Skeletal muscle cell (primary cell): Measurements from ENCODE around the gene PHAX.
"Not testable (repeated sequence)": the region's sequence is repeated elsewhere in the genome, so short reads cannot be mapped to it uniquely, and the experiment has no call there.

Experiments used
- DNase-seq: peaks from one replicate; pipeline ENCODE4 v3.0.0-alpha.2; 2010; ENCODE audit warnings: low read depth
- H3K4me3 ChIP-seq: 2 replicates; pipeline ENCODE4 v1.5.1; 2011; ENCODE audit warnings: low read depth, mild to moderate bottlenecking, control low read depth, low read length, moderate library complexity

PHAX gene, protein sequence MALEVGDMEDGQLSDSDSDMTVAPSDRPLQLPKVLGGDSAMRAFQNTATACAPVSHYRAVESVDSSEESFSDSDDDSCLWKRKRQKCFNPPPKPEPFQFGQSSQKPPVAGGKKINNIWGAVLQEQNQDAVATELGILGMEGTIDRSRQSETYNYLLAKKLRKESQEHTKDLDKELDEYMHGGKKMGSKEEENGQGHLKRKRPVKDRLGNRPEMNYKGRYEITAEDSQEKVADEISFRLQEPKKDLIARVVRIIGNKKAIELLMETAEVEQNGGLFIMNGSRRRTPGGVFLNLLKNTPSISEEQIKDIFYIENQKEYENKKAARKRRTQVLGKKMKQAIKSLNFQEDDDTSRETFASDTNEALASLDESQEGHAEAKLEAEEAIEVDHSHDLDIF

DNA sequence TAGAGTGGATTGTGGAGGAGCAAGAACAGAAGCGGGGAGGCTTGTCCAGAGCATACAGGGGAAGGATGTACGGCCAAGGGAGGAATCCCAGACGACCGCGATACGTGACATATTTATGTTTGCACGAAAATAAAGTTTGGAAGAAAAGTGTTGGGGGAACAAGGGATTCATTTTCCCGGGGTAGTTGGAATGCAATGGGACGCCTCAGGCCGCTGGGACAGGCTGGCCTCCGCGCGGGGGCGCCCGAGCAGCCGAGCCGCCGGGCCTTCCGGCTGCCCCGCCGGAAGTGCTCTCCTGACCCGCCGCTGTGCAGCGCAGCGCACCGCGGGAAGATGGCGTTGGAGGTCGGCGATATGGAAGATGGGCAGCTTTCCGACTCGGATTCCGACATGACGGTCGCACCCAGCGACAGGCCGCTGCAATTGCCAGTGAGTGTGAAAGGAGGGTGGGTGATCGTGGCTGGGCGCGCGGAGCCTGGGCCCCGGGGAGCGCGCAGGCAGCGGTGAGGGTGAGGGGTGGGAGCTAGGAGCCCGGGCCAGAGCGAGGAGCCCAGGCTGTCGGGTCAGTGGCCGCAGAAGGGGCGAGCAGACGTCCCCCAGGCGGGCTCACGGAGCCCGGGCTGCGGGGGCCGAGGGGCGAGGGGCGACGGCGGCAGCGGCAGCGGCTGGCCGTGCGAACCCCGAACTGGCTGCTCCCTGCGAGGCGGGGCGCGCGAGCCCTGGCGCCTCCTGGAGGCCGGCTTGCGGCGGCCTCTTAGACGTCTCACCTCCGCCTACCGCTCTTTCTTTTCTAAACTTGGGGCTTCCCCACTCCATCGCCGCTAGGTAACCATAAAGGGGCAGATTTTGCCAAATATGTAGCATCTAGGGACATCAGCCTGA lies at the start of gene PHAX:
Gene PHAX, plus strand, starts transcription at position 317 of the 881 bp plus-strand sequence. Its CDS starts 16 bp downstream, at position 333.
- H3K4me3 ChIP-seq, result peak within 1 kb of the TSS; percentile 92
- DNase-seq, result peak; percentile 36

DNA sequence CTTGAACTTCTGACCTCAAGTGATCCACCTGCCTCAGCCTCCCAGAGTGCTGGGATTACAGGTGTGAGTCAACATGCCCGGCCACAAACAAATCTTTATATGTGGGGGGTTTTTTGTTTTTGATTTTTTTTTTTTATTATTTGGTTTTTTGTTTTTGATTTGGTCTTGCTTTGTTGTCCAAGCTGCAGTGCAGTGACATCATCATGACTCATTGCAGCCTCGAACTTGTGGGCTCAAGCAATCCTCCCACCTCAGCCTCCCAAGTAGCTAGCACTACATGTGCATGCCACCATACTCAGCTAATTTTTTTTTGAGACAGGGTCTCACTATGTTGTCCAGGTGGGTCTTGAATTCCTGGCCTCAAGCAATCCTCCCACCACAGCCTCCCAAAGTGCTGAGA lies 48.1 kb upstream of the PHAX start:
- DNase-seq, result no peak
- H3K4me3 ChIP-seq, result no peak overlapping the region

DNA sequence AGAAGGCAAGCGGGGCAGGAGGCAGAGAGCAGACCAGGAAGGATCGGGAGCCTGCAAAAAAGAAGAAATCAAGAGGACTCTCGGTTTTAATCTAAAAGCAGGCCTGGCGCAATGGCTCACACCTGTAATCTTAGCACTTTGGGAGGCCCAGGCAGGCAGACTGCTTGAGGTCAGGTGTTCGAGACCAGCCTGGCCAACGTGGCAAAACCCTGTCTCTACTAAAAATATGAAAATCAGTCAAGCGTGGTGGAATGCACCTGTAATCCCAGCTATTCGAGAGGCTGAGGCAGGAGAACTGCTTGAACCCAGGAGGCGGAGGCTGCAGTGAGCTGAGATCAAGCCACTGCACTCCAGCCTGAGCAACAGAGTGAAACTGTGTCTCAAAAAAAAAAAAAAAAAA lies 45.6 kb upstream of the PHAX start:
- not testable (repeated sequence) for H3K4me3 ChIP-seq

GRCh38 chr5:126561908-126562307 lies 38.8 kb upstream of the PHAX start:
- no peak for DNase-seq
- no peak overlapping the region for H3K4me3 ChIP-seq

More for the DNA sequence above, 45.6 kb upstream of the PHAX start:
- DNase-seq, result not testable (repeated sequence)

DNA sequence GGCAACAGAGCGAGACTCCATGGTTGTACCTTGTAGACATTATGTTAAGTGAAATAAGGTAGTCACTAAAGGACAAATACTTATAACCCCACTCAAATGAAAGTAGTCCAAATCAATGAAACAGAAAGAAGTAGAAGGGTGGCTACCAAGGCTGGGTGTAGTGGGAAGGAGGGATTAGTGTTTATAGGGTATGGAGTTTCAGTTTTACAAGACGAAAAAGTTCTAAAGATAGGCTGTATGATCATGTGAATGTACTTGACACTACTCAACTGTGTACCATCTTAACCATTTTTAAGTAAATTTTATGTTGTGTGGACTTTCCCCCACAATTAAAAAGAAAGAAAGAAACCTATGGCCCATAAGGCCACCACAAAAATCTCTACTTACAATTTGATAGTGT lies 37.9 kb upstream of the PHAX start:
- no peak overlapping the region for H3K4me3 ChIP-seq
- no peak for DNase-seq

DNA sequence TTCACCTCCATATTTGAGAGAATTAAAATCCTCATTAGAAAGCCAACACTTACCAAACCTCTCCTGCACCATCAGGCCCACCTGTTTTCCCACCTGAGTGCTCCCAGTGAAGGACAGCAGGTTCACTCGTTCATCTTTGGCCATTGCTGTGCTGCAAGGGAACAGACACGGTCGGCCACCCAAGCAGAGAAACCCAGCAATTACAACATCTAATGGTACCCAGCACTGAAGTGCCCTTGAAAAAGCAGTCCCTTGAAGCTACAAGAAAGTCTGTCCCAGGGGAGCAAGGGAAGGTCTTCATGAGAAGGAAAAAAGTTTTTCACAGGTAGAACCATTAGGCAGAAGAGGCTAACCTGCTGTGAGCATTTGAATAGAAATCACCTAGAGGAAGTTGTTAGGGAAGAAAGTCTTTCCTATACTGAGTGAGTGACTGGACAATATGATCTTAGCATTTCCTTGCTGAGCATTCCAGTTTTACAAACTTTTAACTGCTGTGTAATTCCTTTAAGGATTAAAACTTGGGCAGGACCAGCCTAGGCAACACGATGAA lies 32.5 kb upstream of the PHAX start:
- no peak for DNase-seq
- no peak overlapping the region for H3K4me3 ChIP-seq

DNA sequence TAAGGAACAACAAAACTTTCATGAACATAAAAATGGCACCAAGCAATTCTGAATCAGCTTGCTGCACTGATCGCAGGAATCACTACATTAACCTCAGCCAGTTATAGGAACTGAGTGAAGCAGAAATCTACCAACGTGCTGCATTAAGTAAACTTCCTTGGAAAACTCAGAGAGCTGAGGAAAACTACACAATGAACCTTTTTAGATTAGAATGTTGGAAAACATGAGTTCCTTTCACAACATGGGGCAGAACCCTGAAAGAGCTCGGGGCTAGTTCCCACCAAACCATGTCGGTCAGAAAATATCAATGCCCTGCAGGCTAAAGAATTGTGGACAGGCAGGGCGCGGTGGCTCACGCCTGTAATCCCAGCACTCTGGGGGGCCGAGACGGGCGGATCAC lies 25.1 kb upstream of the PHAX start:
- DNase-seq, result no peak
- no peak overlapping the region for H3K4me3 ChIP-seq

GRCh38 chr5:126576974-126577373 lies 23.8 kb upstream of the PHAX start:
- no peak for DNase-seq
- H3K4me3 ChIP-seq, result no peak overlapping the region

DNA sequence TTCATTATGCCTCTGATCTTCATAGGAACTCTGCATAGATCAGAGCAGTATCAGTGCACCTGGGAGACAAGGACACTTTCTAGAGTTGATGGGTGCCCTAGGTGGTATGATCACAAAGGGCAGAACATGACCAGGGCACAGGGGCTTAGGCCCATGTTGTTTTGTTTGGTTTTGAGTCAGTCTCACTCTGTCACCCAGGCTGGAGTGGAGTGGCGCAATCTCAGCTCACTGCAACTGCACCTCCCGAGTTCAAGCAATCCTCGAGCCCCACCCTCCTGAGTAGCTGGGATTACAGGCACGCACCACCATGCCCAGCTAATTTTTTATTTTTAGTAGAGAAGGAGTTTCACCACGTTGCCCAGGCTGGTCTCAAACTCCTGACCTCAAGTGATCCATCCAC lies 23.3 kb upstream of the PHAX start:
- DNase-seq, result no peak
- no peak overlapping the region for H3K4me3 ChIP-seq

- no peak for DNase-seq
- no peak overlapping the region for H3K4me3 ChIP-seq
These were observed 21.0 kb upstream of the PHAX start for GRCh38 chr5:126579716-126580115.

GRCh38 chr5:126583761-126584160 lies 17.0 kb upstream of the PHAX start:
- no peak overlapping the region for H3K4me3 ChIP-seq
- DNase-seq, result no peak

DNA sequence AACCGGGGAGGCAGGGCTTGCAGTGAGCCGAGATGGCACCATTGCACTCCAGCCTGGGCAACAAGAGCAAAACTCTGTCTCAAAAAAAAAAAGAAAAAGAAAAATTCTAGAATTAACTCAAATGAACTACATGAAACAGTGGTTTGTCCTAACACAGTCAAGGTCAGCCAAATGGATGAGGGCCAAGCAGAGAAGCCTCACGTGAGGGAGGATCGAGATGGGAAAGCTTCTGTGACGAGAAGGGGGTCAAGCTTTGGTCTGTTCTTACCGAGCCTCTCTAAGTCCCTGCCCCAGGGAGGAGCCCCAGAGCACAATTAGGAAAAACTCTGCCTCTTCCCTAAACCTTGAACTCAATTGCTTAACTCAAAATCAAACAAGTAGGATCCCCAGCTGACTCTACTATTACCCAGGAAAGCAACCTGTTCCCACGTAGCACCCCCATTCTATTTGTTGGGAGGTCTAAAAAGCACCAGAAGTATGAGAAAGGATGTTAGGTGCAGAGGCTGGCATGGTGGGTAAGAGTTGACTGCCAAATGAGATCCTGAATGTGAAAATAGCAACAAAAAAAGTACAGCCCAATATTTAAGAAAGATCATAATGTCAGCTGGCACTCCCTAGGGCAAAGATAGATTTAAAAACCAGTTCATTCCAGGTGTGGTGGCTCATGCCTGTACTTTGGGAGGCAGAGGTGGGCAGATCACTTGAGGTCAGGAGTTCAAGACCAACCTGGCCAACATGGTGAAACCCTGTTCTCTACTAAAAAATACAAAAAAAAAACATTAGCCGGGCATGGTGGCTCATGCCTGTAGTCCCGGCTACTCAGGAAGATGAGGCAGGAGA lies 13.0 kb upstream of the PHAX start:
- no peak for DNase-seq

GRCh38 chr5:126589536-126590297 lies 11.0 kb upstream of the PHAX start:
- no peak overlapping the region for H3K4me3 ChIP-seq
- no peak for DNase-seq

More for the DNA sequence above, 13.0 kb upstream of the PHAX start:
- no peak overlapping the region for H3K4me3 ChIP-seq

GRCh38 chr5:126591549-126591948 lies 9.2 kb upstream of the PHAX start:
- DNase-seq, result no peak
- no peak overlapping the region for H3K4me3 ChIP-seq

DNA sequence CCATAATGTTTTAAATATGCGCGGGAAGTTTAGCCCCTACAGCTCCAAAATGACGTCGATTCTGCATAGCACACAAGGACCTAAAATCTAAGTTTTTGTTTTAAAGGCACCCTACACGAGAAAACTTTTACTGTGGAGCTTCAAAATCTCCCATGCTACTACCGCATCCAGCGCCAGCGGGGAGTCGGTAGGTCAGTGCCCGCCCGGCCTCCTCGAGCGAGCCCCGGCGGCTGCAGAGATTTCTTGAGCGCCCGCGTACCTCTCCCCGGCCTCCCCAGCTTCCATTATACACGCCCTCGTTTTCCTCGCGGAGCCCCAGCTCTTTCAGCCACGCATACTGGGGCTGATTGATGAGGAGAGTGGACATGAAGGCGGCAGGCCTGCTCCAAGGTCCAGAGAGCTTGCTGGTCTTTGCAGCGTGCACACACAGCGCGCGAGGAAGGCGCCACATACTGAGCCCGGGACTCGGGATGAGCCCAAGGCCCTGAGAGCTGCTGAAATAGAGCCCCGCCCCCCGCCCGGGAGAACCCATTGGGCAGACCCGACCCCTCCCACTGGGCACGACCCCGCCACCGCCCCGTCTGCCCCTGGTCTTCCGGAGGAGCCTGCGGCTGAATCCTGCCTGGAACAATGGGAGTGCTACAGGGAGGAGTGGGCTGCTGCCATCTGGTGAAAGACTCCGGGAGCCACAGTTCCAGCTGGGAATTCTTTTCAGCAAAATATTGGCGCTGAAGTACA lies 5.8 kb upstream of the PHAX start, which contains the start of gene ALDH7A1:
Gene ALDH7A1, minus strand, starts transcription at position 472 of the 738 bp plus-strand sequence. Its CDS starts 21 bp downstream, at position 451.
- peak within 1 kb of the TSS; percentile 61 for H3K4me3 ChIP-seq
- peak; percentile 74 for DNase-seq

- DNase-seq, result no peak
- peak overlapping the region; percentile 61 for H3K4me3 ChIP-seq
These were observed 5.2 kb upstream of the PHAX start for GRCh38 chr5:126595486-126596083.

DNA sequence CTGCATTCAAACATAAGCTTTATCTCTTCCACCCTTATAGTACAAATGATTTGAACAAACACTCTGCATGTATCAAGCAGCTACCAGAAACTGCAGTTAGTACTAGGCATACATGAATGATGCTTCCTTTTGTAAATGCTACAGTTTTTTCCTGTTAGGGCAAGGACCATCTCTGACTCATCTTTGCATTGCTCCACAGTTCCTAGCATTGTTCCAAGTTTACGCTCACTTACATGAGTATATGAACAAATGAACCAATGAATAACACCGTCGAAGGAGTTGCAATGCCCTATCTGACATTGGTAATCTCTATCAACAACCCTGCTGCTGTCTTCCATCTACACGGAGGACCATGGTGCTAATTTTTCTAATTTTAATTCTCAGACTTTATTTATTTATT lies 3.6 kb upstream of the PHAX start:
- no peak overlapping the region for H3K4me3 ChIP-seq
- peak; percentile 69 for DNase-seq
